GM20000 (cell line): ENCODE results near the gene CYP2R1.

ENCODE experiments used
- DNase-seq: peaks from one replicate; pipeline ENCODE4 v3.0.0; 2012; ENCODE audit warnings: low spot score
- TF ChIP-seq, protein P1 (sequence below): IDR thresholded peaks from 2 replicates; pipeline ENCODE4 v1.5.1; 2012; ENCODE audit warnings: mild to moderate bottlenecking, control low read depth; ENCODE audit errors: extremely low read depth, missing control alignments

The CYP2R1 gene

DNA sequence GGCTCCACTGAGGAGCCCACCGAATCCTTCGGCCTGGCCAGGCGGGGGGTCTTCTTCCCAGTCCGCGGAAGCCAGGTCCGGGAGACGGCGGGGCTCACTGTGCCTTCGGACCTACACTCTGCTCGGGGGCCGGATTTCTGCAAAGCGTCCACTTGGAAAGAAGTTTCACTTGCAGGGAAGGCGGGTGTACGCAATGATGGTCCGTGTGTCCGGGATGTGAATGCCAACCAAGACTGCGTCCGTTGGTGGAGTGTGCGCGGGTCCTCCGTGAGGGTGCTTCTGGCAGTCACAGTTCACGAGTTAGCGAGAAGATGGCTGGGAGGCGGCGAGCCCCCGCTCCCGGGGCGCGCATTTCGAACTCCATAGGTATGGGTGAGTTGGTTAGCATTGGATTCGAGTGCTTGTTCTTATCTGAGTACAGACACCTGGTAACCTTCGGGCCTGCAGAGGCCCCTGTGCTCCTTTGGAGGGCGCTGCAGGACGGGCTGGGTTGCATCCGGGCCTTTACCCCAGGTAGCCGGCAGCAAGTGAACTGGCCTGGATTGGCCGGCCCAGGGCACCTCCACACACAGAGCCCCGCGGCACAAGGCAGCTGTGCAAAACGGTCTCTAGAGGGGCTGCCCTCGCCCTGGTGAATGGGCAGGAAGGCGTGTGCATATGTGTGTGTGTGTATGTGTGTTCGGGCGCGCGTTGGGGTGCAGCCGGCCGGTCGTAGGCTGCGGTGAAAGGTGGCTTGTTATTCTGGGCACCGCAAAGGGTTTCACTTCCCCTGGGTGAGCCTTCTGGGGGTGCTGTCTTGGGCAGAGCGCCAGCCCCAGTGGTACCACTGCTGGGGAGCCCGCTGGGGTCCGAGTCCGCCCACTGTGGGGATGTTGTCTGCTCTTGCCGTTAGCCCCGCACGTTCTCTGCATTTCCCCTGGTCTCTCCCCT lies 13.3 kb upstream of the CYP2R1 start:
- peak; percentile 70 for DNase-seq

DNA sequence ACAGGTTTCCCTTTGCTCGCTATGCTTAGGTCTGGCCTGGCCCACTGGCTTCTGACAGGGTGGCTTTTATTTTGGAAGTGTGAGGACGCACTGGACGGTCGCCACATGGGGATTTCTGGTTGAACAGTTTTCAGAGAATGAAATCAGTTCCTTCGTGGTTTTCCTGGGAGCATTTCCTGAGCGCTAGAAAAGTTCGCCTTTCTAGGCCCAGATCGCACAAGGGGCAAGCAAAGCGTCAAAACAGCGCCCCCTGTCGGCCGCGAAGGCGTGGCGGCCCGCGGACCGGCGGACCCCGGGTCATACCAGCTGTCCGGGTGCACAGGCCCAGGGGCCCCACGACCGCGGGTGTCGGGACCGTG lies 12.7 kb upstream of the CYP2R1 start:
- TF ChIP-seq, protein P1, sequence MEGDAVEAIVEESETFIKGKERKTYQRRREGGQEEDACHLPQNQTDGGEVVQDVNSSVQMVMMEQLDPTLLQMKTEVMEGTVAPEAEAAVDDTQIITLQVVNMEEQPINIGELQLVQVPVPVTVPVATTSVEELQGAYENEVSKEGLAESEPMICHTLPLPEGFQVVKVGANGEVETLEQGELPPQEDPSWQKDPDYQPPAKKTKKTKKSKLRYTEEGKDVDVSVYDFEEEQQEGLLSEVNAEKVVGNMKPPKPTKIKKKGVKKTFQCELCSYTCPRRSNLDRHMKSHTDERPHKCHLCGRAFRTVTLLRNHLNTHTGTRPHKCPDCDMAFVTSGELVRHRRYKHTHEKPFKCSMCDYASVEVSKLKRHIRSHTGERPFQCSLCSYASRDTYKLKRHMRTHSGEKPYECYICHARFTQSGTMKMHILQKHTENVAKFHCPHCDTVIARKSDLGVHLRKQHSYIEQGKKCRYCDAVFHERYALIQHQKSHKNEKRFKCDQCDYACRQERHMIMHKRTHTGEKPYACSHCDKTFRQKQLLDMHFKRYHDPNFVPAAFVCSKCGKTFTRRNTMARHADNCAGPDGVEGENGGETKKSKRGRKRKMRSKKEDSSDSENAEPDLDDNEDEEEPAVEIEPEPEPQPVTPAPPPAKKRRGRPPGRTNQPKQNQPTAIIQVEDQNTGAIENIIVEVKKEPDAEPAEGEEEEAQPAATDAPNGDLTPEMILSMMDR = peak; percentile 68
- DNase-seq = peak; percentile 79

More for the DNA sequence above, 13.3 kb upstream of the CYP2R1 start:
- TF ChIP-seq, protein P1 = no peak

DNA sequence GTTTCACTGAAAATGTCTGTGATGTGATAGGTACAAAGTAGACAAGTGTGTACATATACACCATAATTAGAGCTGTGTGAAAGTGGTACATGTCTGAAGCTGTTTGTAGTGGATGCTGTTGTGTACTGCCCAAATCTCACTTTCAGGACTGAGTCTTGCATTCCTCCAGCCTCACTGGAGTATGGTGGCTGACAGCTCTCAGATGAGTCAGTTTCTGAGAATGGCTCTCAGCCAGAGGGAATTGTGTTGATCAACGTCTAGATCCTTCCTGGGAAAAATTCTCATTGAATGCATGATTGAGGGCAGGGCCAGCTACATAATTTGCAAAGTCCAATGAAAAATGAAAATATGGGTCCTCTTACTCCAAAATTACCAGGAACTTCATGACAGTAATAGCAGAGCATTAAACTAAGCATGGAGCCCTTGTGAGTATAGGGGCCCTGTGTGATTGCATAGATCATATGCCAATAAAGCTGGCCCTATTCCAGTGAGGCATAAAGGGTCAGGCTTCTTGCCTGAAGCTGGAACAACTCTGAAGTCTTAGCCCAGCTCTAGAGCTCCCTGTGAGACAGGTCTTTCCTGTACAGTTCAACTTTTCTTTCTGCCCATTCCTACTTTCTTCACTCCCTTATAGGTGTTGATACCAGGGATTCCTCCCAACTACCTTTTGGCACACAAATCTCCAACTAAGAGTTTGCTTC lies 10.8 kb upstream of the CYP2R1 start:
- TF ChIP-seq, protein P1 = no peak
- no peak for DNase-seq

DNA sequence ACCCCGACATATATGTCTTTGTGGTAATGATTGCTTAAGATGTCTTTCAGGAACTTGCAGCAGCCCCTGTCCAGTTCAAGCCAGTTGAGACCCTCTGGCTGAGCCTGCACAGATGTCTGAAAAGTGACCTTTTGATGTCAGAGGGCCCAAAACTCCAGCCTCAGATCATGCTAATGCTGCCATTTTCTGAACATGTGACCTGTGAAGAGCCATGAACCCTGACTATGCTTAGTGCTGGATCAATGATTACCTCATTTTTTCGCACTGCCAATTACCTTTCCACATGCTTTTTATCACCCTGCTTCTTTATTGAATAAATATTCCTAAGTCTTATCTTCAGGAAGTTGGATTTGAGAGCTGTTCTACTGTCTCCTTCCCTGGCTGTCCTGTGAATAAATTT lies 6.9 kb upstream of the CYP2R1 start:
- no peak for DNase-seq
- TF ChIP-seq, protein P1 = no peak

DNA sequence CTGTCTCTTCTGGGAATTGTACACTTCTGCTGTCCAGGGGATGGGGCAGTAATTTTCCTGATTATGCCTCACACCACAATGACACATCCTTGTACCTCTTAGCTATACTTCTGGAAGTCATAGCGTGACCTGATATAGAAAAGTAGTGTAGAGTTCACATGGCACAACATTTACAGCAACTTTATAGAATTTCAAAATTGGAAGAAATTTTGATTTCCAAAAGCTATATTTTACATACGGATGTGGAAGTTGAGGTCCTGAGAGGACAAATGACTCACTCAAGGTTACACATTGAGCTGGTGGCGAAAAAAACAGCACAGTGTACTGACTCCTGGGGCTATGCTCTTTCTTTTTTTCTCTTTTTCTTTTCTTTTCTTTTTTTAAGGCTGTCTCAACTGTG lies 6.3 kb upstream of the CYP2R1 start:
- no peak for DNase-seq

DNA sequence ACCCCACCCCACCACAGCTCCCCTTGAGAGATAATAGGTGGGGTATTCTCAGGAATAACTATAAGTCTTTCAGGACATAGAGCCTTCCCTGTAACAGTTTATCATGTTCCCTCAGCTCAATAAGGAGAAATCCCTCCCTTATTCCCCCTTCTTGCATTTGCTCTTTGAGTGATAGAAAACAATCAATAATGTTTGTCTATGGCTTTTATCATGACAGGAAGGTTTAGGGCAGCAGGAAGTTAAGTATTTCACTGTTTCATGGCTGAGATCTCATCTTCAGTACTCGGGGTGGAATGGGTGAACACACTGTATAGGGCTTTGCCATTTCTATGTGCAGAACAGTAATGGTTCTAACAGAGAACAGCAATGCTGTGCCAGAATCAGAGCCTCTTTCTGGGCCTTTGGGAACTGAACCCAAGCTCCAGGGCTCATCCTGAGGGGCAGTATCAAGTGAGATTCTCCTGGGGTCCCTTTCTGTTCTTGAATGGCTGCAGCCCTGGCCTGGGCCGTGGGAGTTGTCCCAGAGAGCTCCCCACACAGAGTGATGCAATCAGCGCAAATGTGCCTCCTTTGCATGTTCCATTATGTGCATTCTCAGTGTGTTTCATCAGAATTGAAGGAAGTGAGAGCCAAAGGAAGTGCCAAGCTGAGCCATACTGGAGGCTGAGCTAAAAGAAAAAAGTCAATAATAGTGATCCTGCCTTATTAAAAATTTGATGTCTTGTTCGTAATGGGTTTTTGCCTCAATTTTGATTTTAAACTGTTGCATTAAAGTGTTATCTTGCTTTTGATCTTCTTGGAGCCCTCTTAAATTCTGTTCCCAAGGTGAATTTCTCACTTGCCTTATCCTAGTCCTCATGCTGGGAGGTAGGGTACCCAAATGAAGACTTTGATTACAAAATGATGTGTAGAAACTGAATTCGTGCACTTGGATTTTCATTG lies 2.9 kb upstream of the CYP2R1 start:
- DNase-seq = no peak

More for the DNA sequence above, 6.3 kb upstream of the CYP2R1 start:
- TF ChIP-seq, protein P1 = no peak

More for the DNA sequence above, 2.9 kb upstream of the CYP2R1 start:
- TF ChIP-seq, protein P1 = no peak
